ENCODE results near the gene RINT1. TPM values are rescaled to one million over a fixed set of nuclear protein-coding genes. Genes with fewer than 3 reads are reported as not detected.

The RINT1 gene
- total RNA-seq = 11.4 and 12.2 TPM in 2 replicates

DNA sequence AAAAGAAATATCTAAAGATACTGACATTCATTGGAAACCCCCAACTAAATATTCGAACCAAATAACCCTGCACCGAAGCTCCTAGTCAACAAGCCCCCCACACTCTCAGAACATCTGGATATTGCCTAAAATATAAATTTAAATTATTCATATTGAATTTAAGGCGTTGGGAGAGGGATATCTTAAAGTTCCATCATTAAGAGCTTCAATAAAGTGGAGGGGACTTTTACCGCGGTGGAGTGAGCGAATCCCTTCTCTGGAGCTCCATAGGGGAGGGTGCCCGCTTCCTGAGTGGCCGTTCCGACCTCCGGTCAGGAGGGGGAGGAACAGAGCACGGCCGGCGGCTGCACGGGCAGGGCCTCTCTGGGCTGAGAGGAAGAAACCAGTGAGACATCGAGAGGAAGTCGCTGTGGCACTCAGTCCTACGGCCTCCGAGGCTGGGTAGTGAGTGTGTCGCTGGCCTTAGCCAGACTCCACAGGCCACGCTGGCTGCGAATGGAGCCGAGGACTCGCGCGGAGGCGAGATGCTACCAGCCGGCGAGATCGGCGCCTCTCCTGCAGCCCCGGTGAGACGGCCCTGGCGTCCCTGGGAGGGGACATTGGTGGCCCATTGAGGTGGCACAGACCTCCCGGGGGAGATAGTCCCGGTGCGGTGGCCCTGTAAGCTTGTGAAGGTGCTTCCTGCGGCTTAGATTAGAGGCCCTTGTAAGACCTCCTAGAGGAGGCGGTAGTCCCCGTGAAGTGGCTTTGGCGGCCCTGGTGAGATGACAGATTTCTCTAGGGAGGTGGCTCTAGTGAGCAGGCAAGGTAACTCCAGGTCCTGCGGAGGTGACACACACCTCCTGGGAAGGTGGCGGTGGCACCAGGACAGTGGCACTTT lies at the start of gene RINT1:
Gene RINT1, plus strand, starts transcription at position 410 of the 880 bp plus-strand sequence. Its CDS starts 115 bp downstream, at position 525.

DNA sequence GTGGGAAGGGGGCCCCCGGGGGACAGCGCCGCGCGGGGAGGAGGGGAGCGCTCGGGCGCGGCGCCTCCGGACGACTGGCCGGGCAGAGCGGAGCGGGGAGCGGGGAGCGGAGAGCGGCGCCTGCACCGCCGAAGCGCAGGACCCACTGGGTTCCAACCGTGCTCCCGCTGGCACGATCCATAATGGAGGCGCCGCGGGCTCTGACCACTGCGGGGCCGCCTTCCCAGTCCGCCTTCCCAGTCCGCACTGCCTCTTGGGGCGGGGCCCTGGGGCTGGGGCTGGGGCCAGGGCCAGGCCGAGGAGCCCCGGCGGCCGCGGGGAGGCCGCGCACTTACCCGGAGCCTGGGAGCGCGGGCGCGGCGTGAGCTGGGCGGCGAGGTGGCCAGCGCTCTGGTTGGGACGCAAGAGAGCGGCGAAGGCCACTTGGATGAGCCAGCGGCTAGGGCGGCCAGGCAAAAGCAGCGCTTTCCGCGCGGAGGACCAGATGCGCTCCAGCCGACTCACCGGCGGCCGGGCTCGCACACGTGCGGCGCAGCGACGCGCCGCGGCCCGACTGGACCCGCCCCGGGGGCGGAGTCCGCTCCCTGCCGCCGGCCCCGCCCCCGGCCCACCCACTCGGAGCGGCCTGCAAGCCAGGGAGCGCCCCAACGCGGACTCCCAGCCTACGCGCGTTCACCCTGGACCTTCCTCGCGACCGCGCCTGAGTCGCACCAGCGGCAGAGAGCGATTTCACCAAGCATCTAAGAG lies 10.1 kb upstream of the RINT1 start, which contains the start of gene PUS7:
Gene PUS7, minus strand, starts transcription at position 555 of the 747 bp plus-strand sequence. CDS start 13,759 bp downstream, outside the sequence.

DNA sequence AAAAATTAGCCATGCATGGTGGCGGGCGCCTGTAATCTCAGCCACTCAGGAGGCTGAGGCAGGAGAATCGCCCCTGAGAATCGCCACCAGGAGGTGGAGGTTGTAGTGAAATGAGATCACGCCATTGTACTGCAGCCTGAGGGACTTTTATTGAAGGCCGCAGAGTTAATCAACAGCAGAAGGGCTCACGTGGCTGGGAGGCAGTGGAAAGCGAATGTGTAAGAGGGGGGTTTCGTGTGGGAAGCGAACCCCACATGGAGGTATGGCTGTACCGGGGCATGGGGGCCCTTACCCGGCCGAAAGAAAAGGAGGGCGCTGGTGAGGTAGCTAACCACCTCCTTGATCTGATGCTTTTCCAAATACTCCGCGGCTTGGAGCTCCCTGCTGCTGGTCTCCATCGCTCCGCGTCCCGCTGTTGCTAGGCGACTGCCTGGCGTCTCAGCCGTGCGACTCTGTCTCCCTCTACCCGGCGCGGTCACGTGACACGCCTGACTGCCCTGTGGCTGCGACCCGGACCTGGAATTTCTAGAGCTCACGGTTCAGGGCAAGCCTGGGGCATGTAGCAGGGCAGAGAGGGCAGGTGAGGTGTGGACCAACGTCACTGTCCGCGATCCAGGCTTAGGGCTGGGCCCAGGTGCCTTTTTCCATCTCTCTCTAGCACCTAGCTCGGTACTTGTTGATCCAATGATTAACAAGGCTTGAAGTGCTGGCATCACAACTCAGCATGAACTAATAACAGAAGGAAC lies 49.2 kb downstream of the RINT1 start, which contains the start of gene EFCAB10:
Gene EFCAB10, minus strand, starts transcription at position 428 of the 746 bp plus-strand sequence. Its CDS starts 30 bp downstream, at position 398.

Other genes starting within 250 kb of the RINT1 start
- 42.7 and 47.4 TPM in 2 replicates for gene SRPK2, start 143.3 kb upstream of the RINT1 start, total RNA-seq
- gene PUS7, start 9.9 kb upstream of the RINT1 start, total RNA-seq = 10.6 and 14.9 TPM in 2 replicates
- not detected in 2 replicates for gene EFCAB10, start 49.3 kb downstream of the RINT1 start, total RNA-seq